CD4-positive, alpha-beta T cell treated with Interleukin-10 for 1 hour (primary cell): ENCODE data around the gene SH3GL3.

Experiments
- DNase-seq: peaks from one replicate; pipeline ENCODE4 v3.0.0-alpha.2; 2020

SH3GL3 gene

GRCh38 chr15:83631534-83631933 is 184.4 kb downstream of the SH3GL3 start:
- DNase-seq = no peak

DNA sequence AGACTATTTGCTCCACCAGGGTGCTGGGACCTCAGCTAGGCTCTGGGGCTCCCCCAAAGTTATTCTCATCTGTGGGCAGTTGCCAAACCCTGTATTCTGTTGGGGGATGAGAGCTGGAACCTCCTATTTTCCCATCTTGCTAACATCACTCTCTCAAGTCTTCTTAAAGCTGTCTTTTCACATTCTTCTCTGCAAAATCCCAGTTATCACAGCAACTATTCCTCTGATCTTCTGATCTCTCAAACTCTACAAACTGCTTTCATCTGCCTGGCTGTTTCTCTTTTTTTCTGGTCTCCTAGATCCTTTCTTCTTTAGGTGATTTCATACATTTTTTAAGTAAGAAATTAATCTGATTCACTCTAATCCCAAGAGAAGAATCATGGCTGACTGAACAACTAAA is 196.1 kb downstream of the SH3GL3 start:
- no peak for DNase-seq

- DNase-seq = no peak
Observed at GRCh38 chr15:83644439-83644838, 197.3 kb downstream of the SH3GL3 start.

GRCh38 chr15:83650831-83651230 is 203.7 kb downstream of the SH3GL3 start:
- DNase-seq = no peak

GRCh38 chr15:83651541-83651940 is 204.4 kb downstream of the SH3GL3 start:
- no peak for DNase-seq

DNA sequence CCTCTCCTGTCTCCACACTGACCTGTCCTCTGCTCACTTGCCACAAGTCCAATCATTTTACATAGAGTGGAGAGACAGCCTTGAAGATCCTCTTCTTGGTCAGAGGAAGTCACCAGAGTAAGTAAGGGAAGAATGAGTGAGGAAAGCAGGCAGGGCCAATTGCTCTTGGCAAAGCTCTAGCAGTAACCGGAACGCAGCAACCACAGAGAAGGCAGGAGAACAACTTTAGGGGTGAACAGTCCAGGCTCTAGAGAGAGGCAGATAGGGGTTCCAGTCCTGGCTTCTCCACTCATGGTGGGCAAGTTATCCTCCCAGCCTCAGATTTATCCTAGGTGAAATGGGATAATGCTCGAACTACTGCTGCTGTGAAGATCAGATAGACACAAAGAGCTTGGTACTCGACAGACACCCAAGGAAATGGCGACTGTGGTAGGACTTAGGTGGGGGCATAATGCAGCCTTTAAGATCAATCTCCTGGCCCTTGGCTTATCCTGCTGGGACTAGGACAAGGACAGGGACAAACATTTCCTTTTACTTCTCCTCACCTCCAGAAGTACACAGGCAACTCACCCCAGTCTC is 205.6 kb downstream of the SH3GL3 start:
- DNase-seq = no peak

GRCh38 chr15:83653288-83653638 is 206.1 kb downstream of the SH3GL3 start:
- DNase-seq = no peak

DNA sequence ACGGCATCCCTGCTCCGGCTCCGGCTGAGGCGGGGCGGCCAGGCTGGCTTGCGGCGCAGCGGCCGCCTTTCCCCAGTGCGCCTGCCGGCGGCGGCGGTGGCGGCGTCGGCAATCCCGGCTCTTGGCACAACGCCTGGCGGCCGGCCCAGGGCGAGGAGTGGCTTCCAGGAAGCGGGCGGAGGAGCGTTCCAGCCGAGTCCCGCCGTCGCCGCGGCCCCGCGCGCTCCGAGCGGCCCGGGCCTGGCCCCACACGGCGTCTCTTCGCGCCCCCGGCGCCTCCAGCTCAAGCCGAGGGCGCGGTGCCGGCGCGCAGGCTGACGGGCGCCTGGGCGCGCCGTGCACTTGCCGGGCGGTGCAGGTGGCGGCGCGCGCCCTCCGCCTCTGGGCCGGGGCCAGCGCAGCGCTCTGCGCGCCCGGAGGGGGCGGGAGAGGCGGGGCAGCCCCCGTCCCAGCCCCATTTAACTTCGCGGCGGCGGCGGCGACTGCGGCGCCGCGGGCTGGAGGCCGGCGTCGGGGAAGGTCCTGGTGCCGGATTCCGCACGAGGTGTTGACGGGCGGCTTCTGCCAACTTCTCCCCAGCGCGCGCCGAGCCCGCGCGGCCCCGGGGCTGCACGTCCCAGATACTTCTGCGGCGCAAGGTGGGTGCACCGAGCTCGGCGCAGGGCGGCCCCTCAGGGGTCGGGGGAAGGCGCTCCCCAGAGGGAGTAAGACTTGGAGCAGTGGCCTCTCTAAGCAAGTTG is 206.7 kb downstream of the SH3GL3 start, which contains the start of gene ADAMTSL3:
Gene ADAMTSL3 (plus strand): TSS at position 485 of the 740 bp plus-strand sequence. CDS start 1,639 bp downstream, outside the sequence.
- no peak for DNase-seq

- DNase-seq = no peak
Observed at GRCh38 chr15:83654379-83655236, 207.5 kb downstream of the SH3GL3 start.

DNA sequence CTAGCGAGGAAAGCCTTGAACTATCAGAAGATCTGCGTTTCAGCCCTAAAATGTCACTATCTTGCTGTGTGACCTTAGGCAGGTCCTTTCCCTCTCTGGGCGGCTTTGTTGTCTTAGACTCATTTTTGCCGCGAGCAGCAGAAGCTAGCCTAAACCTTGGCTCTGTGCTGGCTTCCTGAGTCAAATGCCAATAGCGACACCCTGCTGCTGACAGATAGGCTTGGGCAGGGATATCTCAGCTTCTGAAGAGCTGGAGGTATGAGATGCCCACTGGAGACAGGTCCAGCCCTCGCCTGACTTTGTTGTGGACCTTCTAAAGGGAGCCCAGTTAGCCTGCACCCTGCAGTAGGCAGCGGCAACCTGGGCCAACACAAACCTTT is 208.1 kb downstream of the SH3GL3 start:
- no peak for DNase-seq

GRCh38 chr15:83656192-83656591 is 209.1 kb downstream of the SH3GL3 start:
- no peak for DNase-seq

- DNase-seq = no peak
Observed at GRCh38 chr15:83656943-83657528, 209.9 kb downstream of the SH3GL3 start.

DNA sequence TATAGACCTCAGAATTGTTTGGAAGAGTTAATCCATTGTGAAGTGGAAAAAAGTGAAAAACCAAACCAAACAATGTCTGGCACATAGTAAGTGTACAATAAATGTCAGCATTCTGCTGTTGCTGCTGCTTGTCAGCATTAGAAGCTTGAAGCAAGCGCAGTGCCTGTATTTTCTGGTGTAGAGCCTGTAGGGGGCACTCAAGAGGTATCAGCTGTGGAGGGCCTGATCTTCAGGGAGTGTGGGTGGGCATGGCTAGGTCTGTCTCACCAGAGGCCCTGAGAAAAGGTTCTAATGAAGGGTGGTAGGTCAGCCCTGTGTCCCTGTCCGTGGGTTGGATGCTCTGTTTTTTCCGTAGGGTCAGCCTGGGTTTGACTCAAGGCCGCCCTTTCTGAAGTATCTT is 210.4 kb downstream of the SH3GL3 start:
- no peak for DNase-seq

- DNase-seq = no peak
Observed at GRCh38 chr15:83658430-83659416, 211.6 kb downstream of the SH3GL3 start.

DNA sequence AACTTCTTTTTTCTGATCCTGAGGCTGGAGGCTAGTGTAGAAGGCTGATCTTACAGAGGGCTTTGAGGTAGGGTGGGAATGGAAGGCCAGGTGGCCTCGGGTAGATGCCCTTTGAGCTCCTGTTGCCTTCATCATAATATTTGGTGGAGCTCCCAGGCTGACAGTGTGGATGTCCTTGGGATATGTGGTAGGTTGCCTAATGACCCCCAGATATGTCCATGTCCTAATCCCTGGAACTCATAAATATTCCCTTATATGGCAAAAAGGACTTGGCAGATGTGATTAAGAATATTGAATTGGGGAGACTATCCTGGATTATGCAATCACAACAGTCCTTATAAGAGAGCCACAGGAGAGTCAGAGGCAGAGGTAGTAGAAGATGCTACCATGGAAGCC is 212.3 kb downstream of the SH3GL3 start:
- no peak for DNase-seq

- no peak for DNase-seq
Observed at GRCh38 chr15:83665480-83665879, 218.3 kb downstream of the SH3GL3 start.
